Stimulated activated CD8-positive, alpha-beta memory T cell treated with anti-CD3 and anti-CD28 coated beads, Interleukin-15, amount 100 ng/mL, for 1 hour (primary cell): ENCODE data around the gene PDPR.
"Not testable (repeated sequence)": the region's sequence is repeated elsewhere in the genome, so short reads cannot be mapped to it uniquely, and the experiment has no call there.

ENCODE experiments used
- DNase-seq: peaks from one replicate; pipeline ENCODE4 v3.0.0-alpha.2; 2020; ENCODE audit warnings: low read depth

The PDPR gene

DNA sequence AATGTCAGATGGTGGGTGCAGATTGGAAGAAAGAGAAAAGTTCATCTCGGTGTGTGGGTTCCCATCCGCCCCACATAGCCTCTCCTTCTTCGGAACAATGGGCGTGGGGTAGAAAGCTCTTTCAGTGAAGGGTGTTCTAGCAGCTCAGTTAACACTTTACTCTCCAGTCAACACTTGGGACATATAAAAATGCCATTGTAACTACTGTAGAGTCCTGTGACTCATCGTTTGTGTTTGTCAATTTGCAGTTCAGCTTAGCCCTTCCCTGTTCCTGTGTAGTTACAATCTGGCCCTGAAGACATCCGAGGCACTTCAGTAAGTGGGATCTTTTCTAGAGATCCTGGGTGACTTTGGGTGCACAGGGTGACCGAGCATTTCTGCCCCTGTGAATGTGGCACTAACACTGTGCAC, 47.9 kb downstream of the PDPR start:
- DNase-seq, result no peak

DNA sequence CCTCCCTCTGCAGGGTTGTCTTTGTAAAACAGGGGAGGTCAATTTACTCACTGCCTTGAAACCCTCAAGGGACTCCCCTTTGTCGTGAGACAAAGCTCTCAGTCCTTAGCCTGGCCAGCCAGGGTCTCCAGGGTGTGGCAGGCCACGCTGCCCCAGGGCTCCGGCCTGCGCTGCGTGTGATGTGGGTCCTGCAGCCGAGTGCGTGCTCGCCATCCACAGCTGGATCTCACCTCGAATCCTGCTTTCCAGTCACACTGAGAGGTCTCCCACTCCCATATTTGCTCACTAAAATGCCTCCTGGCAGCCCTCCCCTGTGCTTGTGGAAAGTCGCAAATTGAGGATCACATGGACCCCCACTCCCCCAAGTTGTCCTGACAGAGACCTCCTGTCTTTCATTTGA, 49.5 kb downstream of the PDPR start:
- DNase-seq, result no peak

DNA sequence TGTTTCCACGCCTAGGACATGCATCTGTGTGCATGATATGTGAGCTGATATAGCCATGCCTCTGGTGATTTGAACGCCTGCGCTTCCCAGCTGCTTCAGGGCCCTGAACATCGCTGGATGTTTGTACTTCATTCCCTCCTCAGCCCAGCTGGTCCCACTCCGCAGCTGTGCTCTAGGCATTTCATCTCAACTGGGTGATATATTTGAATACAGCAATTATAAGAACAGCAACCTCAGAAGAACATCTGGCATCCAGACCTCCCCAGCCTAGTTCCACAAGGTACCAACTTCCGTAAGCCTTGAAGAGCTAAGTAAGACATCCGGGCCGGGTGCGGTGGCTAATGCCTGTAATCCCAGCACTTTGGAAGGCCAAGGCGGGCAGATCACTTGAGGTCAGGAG, 52.6 kb downstream of the PDPR start:
- DNase-seq, result not testable (repeated sequence)

DNA sequence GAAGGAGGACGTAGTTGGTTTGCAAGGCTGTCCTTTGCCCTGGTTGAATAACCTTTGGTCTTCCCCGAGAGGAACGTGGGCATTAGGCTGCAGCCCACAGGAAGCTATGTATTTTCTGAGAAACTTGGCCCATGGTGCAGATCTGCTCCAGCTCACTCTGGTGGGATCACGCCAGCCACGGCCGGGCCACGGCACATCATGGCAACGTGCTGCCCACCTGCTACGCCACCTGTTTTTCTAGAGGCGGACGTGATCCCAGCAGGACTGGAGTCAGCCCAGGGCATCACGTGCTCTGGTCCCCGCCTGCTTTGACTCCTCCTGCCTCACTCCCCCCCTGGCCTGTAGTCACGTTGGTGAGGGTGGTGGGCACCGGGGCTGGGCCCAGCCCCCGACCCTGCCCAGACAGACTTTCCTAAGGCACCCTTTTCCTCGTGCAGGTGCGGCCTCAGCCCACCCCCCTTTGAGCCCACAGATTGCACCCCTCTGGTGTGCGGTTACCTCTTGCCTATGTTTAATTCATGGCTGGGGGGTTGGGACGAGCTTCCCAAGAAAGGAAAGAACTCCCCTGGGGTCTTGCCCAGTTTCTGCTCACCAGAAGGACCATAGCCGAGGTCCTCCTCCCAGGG, 59.2 kb downstream of the PDPR start, which contains the start of gene CLEC18C:
TSS of gene CLEC18C (plus strand) at position 576 of the 626 bp plus-strand sequence. CDS start 492 bp downstream, outside the sequence.
- DNase-seq, result not testable (repeated sequence)

DNA sequence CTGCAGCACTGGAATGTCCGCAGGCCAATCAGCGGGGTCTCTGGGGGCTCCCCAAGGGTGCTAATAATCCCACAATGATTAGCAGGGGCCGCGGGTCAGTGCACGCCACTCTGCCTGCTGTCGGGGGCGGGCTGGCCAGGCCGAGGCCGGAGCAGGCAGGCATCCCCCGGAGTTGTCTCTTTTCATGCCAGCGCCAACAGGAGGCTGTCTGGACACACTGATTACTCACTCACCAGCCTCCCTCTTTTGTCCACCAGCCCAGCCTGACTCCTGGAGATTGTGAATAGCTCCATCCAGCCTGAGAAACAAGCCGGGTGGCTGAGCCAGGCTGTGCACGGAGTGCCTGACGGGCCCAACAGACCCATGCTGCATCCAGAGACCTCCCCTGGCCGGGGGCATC, 59.8 kb downstream of the PDPR start:
- DNase-seq, result not testable (repeated sequence)

DNA sequence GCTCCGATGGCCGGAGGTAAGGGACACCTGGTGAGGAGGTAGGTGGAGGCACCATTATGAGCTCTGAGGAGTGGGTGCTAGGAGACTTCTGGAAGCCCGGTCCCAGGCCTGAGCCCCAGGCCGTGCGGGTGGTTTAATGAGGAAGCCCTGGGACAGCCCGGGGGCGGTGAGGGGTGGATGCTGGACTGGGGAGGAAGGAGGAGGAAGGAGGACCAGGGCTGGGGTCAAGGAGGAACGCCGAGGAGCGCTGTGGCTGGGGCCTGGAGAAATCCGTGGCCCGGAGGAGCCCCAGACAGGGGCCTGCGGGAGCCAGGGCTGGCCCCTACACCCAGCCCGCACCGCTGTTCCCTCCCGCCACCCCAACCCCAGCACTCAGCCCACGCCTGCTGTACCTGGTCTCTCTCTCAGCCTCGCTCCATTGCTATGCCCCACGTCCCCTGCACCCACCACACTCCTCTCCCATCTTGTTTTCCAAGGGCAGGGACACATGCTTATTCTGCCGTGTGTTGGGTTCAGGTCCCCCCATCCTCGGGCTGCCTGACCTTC, 60.3 kb downstream of the PDPR start:
- not testable (repeated sequence) for DNase-seq

DNA sequence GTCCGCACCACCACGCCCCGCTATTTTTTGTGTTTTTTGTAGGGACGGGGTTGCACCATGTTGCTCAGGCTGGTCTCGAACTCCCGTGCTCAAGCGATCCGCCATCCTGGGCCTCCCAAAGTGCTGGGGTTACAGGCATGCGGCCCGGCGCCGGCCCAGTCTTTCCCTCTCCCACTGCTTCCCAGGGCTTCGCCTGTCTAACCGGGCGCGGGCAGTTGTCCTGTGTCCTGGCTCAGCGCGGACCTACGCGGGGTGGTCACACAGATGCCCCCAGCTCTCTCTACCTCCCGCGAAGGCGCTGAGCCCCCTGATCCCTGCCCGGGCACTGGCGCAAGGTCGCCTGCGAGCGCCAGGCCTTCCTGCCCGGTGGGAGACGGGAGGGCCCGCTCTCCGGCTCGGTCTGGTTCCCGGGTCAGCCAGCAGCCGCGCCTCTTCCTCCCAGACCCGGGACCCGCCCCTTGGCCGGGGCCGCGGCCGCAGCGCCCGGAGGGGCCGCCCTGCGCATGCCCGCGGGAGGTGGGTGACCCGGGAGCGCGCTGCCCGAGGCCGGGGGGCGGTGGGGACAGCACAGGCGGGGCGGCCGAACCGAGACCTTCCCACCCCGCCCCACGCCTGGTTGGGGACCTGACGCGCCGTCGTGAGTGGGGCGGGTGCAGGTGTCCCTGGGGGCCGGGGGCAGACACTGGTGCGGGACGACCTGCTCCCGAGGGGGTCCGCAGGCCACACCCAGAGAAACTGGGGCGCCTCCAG, 73.9 kb downstream of the PDPR start:
- not testable (repeated sequence) for DNase-seq

DNA sequence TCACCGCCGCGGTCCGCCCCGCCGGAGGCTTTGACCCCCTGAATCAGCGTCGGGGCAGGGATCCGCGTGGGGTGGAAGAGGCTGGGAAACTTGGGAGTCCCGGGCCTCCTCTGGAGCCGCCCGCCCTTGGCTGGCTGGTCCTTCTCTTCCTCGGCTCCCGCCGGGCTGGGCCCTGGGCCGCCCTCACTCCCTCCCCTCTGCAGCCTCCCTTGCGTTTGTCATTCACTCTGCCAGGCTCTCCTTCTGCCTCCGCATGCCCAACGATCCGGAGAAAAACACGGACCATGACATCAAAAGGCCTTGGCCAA, 74.4 kb downstream of the PDPR start:
- not testable (repeated sequence) for DNase-seq

DNA sequence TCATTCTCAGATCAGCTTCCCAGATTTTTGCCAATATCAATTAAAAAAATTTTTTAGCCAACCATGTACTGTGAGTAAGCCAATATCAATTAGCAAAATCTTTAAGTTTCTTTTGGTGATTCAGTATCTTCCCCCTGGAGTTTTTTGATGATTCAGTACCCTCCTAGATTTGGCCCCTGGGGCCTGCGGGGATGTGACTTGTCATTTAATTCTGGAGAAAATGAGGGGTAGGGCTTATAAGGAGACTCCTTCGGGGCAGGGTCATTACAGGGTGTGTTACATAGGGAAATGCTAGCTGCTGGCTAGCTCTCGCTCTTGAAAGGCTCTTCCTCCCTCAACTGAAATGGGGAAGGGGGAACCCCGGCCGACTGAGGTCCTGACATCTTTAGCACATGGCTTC, 76.4 kb downstream of the PDPR start:
- DNase-seq, result not testable (repeated sequence)

DNA sequence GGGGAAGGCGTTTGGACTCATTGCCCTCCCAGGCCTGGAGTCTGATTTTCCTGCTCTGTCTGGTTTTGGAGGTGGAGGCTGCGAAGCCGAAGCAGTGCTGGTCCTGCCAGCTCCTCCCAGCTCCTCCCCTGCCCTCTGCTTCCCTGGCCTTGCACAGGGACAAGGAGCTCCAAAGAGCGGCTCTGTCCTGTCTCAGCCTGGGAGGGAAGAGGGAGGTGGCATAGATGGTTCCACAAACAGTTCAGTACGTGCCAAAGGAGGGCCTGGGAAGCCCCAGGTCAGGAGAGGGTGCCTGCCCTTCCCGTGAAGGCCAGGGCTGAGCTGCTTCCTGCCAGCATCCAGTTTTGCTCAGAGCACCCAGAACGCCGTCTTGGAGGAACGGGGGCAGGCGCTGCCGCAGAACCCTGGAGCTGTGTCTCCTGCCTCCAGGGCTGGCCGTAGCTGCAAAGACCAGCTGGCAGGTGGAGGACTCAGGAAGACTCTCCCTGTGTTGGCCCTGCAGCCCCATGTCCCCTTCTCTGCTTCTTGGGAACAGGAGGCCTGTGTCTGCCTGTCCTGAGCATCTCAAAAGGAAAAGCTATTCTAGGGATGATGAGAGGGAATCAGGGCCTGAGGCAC, 82.7 kb downstream of the PDPR start:
- not testable (repeated sequence) for DNase-seq

DNA sequence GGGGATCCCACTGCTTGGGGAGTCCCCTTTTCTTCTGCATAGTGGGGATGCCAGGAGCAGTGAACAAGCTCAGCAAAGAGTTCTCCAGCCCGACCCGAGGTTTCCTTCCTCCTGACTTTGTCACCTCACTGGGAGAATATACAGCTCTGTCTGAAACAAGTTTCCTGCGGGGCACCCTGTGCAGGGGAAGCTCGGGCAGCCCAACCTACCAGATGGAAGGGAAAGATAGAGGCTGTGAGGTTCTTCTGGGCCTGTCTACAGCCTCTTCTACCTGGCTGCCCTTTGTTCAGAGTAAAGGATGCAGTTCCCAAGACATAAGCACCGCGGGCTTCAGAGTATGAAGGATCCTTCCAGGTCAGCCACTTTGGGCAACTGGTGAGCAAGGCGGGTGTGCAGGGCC, 83.5 kb downstream of the PDPR start:
- not testable (repeated sequence) for DNase-seq

DNA sequence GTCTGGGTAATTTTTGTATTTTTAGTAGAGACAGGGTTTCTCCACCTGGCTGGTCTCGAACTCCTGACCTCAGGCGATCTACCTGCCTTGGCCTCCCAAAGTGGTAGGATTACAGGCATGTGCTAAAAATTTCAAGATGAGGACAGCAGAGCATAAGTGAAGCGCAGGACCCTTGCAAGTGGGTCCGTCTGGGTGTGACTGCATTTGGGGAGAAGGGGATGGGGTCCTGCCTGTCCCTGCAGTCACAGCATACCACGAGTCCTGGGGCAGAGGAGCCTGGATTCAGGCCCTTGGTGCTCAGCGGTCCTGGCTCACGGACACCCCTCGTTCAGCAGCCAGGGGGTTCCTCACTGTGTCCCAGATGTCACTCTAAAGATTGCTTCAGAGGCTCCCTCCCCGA, 84.1 kb downstream of the PDPR start:
- DNase-seq, result not testable (repeated sequence)

DNA sequence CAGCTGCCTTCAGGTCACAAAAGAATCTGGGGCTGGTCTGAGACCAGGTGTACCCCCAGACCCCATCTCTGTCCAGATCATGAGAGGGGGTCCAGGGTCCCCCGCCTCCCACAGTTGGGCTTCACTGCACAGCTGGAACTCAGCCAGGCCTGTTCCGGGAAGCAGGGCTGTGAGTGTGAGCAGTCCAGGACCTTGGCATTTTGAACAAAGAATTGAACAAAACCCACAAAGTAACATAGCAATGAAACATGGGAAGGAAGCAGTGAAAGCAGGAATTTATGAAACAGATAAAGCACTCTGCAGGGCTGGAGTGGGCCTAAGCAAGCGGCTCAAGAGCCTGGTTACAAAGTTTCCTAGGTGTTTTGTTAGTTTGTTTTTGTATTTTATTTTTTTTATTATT, 84.5 kb downstream of the PDPR start:
- not testable (repeated sequence) for DNase-seq

DNA sequence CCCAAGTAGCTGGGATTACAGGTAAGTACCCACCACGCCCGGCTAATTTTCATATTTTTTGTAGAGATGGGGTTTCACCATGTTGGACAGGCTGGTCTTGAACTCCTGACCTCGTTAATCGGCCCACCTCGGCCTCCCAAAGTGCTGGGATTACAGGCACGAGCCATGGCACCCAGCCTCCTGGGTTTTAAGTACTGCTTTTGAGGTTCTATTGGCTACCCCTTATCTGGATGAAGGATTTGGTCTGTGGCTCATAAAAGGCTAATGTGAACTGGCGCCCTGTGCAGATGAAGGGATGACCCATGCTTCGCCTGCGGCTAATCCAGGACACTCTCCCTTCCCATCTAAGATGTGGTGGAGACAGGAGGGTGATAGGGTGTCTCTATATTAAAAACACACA, 85.0 kb downstream of the PDPR start:
- not testable (repeated sequence) for DNase-seq

DNA sequence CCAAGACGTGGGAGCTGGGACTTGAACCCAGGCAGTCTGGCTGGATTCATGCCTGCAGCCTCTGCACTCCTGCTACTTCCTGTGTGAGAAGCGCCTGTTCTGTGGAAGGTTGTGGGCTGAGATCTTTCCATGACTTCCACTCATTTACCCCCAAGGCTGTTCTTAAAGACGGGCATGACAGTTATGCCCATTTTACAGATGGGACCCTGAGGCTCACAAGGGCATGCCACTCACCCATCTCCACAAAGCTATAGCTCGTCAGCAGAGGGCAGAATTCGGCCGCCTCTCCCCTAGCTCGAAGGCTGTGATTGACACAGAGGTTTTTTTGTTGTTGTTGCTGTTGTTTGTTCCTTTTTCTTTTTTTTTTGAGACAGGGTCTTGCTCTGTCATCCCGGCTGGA, 85.9 kb downstream of the PDPR start:
- DNase-seq, result not testable (repeated sequence)

DNA sequence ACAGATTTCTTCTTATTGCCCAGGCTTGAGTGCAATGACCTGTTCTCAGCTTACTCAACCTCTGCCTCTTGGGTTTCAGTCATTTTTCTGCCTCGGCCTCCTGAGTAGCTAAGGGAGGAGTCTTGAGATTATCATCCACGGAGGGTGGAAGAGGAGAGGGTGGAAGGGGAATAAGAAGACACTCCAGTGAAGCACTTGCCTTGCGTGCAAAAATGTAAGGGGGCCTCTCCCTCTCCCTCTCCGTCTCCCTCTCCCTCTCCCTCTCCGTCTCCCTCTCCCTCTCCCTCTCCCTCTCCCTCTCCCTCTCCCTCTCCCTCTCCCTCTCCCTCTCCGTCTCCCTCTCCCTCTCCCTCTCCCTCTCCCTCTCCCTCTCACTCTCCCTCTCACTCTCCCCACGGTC, 89.4 kb downstream of the PDPR start:
- not testable (repeated sequence) for DNase-seq

DNA sequence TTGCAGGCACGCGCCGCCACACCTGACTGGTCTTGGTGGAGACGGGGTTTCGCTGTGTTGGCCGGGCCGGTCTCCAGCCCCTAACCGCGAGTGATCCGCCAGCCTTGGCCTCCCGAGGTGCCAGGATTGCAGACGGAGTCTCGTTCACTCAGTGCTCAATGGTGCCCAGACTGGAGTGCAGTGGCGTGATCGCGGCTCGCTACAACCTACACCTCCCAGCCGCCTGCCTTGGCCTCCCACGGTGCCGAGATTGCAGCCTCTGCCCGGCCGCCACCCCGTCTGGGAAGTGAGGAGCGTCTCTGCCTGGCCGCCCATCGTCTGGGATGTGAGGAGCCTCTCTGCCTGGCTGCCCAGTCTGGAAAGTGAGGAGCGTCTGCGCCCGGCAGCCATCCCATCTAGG, 89.9 kb downstream of the PDPR start:
- not testable (repeated sequence) for DNase-seq

DNA sequence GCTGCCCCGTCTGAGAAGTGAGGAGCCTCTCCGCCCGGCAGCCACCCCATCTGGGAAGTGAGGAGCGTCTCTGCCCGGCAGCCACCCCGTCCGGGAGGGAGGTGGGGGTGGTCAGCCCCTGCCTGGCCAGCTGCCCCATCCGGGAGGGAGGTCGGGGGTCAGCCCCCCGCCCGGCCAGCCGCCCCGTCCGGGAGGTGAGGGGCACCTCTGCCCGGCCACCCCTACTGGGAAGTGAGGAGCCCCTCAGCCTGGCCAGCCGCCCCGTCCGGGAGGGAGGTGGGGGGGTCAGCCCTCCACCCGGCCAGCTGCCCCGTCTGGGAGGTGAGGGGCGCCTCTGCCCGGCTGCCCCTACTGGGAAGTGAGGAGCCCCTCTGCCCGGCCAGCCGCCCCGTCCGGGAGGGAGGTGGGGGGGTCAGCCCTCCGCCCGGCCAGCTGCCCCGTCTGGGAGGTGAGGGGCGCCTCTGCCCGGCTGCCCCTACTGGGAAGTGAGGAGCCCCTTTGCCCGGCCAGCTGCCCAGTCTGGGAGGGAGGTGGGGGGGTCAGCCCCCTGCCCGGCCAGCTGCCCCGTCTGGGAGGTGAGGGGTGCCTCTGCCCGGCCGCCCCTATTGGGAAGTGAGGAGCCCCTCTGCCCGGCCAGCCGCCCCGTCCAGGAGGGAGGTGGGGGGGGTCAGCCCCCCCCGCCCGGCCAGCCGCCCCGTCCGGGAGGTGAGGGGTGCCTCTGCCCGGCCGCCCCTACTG, 90.7 kb downstream of the PDPR start:
- not testable (repeated sequence) for DNase-seq

DNA sequence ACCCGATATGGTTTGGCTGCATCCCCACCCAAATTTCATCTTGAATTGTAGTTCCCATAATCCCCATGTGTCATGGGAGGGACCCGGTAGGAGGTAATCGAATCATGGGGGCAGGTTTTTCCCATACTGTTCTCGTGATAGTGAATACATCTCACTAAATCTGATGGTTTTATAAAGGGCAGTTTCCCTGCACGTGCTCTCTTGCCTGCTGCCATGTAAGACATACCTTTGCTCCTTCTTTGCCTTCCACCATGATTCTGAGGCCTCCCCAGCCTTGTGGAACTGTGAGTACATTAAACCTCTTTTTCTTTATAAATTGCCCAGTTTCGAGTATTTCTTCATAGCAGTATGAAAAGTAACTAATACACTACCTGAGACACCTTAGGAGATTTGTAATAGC, 92.2 kb downstream of the PDPR start:
- not testable (repeated sequence) for DNase-seq
